Stromal cell of bone marrow (primary cell): Measurements from ENCODE around the gene TANK.
"Not testable (repeated sequence)": the region's sequence is repeated elsewhere in the genome, so short reads cannot be mapped to it uniquely, and the experiment has no call there.

ENCODE experiments used
- DNase-seq: peaks from one replicate; pipeline ENCODE4 v3.0.0-alpha.2; 2012; ENCODE audit warnings: low read depth

Gene TANK

DNA sequence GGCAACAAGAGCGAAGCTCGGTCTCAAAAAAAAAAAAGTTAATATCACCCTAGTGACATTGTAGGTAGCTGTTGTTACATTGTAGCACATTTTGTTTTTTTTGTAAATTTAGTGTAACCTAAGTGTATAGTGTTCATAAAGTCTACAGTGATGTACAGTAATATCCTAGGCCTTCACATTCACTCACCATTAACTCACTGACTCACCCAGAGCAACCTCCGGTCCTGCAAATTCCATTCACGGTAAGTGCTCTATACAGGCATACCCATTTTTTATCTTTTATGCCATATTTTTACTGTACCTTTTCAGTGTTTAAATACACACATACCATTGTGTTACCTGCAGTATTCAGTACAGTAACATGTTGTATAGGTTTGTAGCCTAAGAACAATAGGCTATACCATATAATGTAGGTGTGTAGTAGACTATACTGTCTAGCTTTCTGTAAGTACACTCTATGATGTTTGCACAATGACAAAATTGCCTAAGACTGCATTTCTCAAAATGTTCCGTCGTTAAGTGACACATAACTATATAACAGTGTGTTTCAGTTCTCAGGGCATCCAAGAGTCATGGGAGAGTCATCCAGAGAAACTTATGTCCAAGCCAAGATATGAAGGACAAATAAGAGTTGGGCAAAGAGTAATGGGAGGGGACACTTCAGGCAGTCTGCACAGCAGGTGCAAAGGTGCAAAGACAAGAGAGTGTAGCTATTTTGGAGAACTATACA is 68.4 kb downstream of the TANK start:
- no peak for DNase-seq

DNA sequence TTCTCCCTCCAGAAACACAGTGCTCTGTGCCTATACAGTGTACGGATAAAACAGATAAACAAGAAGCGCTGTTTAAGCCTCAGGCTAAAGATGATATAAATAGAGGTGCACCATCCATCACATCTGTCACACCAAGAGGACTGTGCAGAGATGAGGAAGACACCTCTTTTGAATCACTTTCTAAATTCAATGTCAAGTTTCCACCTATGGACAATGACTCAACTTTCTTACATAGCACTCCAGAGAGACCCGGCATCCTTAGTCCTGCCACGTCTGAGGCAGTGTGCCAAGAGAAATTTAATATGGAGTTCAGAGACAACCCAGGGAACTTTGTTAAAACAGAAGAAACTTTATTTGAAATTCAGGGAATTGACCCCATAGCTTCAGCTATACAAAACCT is 70.7 kb downstream of the TANK start:
- DNase-seq, result no peak

DNA sequence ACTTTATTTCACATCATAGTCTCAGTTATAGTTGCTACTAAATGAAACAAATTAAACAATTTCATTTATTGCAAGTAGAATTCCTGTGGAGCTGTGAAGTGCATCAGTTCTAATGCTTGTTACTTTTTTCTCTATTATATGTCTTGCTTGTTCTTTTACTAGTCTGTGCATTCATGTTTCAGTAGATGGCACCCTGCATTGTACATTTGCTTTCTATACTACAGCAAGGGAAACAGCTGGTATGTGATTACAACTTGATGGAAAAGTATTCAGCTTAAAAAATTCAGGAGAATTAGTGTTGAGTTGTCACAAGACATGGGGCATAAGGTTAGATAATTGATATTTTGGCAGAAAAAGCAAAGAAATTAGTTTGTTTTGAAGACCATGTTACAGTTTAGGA is 72.3 kb downstream of the TANK start:
- no peak for DNase-seq

DNA sequence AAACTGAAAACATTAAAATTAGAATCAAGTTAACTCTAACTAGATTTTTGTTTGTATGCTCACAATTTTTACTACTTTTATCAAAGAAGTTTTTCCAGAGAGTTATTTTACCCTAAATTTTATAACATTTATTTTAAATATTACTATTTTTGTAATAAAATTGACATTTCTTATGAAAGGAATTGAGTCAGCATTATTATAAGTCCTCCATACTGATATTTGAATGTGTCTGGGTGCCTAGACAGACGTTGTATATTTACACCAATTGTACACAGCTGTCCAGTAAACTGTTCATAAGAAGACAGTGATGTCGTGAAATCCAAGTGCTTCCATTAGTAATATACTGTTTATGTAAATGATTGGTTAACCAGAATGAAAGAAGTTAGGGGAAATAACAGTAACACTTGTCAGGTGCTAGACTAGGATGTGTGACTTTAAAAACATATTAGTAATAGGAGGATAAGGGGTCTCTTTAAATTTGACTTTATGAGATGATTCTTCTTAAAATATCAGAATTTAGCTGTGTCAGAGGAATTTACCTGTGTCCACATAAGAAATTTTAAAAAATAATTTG is 73.7 kb downstream of the TANK start:
- DNase-seq, result no peak

DNA sequence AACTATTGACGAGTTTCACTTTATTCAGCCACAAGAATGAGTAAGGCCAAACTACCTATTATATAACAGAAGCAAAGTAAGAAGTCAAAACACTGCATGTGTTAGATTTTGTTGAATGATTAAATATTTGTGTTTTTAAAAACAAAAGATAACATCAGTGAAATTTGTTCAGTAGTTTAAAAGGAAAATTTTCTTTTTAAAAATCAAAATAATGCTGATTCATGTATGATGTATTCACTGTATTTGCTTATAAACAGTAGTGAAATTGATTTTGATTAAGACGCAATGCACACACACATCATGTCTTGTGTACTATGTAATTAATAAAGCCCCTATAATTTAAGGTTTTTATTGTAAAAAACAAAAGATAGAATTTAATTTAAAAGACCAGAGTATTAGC is 74.4 kb downstream of the TANK start:
- DNase-seq, result no peak

DNA sequence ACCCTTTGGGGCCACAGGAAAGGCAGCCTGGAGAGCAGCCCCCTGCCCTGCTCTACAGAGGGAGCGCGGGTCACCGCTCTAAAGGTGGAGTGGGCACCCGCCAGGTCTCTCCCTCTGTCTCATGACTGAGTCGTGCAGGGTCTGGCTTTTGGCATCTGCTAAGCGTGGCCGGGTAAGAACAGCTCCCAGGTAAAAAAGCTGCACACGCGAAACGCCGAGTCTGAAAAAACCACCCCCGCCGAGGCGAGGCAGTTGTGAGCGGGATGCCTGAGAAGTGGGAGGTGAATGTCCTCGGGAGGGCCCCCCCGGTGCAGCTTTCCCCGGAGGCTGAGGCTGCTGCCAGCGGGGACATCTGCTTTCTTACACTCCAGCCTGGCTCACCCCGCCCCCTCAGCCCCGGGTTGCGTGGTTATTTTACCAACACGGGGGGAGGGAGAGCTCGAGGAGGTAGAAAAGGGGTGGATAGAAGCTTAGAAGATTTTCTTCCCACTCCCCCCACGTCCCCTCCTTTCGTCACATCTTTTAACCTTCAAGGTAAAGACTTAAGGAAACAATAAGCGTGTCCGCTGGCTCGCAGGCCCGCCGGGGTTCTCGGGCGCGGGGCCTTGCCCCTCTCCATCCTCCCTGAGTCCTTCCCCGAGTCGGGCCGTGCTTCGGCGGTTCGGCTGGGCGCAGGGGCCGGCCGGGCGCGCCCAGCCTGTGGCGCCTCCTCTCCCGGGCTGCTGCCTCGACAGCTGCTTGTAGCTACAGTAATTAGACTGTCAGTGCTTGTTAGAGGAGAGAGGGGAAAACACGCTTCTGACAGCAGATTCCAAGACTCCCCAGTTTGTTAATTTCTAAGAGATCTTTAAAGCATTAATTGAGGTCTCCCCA is 77.4 kb downstream of the TANK start:
- peak; percentile 13 for DNase-seq

DNA sequence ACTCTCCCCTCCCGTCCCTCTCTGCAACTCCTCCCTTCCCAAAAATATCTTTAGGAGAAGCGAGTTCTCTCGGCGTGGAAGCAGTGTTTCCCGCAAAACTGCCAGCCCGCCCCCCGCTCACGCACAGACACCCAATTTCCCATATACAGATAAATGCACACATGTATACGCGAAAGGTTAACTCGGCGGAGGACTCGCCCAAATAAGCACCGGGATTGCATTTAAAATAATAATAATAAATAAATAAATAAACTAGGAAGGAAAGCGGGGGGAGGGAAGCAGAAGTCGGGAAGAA is 78.0 kb downstream of the TANK start:
- DNase-seq, result no peak

DNA sequence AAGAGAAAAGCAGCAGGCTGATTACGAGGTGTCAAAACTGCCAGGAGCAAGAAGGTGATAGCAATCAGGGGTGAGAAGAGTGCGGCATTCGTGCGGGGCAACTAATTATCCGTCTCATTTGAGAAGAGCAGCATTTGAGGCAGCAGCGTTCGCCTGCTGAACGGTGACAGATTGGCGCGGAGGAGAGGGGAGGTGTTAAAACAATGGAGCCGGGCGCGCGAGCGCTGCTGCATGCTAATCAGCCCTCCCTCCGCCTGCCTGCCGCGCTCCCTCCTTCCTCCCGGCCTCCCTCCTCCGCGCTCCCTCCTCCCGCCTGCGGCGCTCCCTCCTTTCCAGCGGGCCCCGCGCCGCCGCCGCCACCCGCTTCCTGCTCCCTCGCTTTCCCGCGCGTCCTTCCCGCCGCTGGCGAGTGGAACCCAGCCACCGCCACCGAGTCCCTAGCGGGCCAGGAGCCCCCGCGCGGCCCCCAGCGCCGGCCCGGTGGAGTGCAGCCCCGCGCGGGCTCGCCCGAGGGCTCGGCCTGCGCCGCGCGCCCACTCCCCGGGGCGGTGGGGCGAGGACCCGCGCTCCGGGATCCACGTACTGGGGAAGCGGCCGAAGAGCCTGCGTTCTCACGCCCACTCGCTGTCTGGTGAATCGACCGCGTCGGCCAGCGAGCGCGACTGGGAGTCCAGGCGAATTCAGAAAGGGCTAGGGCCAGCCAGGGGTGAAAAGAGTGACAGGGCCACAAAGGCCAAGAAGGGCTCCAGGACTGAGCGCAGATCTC is 78.5 kb downstream of the TANK start:
- DNase-seq, result peak; percentile 11

DNA sequence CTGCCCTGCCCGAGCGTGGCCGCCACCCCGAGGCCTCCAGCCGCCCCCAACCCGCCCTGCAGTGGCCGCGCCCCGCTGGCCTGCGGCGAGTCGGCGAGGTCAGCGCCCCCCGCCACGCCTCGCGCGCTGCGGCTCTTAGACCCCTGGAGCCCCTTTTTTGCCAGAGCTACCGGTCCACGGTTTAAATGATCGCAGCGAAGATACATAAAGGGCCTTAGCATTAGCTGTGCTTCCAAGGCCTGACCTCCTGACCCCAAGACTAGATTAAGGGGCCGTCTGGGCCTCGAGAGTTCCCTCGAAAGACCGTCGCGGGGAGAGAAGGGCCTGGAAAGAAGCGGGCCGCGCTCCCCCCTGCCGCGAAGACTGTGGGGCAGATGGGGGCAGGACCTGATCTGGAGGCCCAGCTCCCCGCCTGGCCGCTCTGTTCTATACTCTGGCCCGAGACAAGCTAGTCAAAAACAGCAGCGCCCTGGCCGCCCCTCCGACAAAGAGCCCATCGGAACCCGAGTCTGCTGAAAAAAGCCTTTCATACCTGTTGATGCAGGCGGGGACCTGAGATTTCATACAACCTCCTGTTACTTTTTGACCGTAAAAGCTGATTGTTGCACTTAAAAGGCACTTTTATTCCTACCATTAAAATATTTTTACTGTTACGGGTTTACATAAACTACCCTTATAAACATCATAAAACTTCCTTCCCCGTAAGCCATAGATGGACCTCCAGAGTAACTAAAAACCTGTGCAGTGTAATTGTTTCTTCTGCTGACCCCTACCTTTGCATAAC is 79.3 kb downstream of the TANK start:
- DNase-seq, result no peak

DNA sequence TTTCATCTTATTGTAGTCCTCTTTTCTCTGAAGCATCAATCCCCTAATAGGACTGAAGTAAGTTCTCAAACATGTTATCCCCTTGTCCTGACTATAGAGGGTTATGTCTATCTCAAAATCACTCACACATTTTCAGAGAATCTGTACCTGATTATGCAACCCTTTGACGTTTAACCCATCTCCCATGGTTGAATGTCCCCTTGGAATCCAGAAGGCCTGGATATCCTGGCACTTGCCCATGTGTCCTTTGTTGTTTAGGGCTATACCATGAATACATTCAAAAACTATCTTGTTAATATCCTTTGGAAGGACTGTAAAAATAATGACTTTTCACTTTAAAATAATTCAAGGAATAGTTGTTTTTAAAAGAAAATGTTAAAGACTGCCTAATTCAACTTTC is 81.7 kb downstream of the TANK start:
- no peak for DNase-seq

DNA sequence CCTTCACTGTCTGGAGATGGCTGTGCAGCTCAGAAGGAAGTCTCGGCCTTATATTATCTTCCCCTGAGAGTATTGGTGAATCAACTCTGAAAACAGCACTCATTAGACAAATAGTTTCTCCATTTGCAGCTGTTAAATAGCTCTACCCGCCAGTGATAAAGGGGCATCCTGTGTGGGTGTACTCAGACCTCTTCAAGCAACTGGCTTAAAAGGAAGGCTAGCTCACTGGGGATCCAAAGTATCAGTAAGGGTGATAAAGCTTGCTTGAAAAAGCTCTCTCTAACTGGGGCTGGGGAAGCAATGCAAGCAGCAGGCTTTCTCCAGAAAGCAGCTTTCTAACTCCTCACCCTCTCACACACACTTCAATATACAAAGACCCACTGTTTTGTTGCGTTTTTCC is 83.1 kb downstream of the TANK start:
- DNase-seq, result no peak

DNA sequence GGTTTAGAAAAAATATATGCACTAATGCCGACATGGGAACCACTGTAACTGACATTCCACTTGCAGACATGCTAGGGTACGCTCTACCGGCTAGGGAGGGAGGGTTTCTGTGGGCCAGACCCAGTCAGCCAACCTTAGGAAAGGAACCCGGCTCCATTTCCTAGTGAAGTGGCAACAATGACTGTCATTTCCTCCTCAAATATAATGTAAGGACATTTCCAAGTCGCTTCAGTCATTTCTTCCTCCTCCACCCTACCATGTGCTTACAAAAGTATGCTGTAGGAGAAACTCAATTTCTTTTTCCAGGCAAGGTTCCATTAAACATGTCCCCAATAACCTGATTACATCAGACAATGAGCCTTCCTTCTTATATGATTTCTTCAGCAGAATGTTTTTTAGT is 83.7 kb downstream of the TANK start:
- DNase-seq, result no peak

DNA sequence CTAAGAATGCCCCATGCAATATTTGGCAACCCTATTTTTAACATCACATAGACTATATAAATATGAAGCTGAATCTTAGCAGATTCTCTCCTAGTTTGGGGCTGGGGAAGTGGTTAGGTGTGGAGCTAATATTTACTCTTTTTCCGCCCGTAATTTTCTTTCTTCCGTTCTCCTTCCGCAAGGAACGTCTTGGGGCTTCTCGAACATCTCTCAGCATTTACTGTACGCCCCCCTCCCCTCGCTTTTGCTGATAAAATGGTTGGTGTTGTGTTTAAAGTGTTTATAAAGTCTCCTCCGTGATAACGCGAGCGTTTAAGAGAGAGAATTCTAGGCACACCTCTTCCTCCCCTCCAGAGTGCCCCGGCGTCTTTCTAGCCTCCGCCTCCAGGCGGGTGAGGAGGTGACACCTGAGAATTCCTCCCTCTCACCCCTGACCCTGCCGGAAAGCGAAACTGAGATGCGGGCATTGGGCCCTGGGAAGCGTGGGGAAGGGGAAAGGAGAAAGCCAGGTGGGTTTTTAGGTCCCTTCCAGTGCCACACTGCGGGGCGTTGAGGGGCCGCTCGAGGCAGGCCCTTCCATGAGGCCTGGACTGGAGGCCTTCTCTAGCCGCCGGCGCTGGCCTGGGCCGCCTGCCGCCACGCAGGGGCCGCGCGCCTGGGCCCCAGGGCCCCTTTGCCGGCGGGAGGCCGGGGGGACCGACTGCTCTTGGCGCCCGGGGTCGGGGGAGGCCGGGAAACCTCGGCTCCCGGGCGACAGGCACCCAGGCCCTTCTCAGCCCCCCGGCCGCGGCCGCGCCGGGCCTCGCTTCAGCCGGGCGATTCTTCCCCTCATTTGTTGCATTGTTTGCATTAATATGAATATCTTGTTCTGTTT is 84.4 kb downstream of the TANK start:
- not testable (repeated sequence) for DNase-seq

DNA sequence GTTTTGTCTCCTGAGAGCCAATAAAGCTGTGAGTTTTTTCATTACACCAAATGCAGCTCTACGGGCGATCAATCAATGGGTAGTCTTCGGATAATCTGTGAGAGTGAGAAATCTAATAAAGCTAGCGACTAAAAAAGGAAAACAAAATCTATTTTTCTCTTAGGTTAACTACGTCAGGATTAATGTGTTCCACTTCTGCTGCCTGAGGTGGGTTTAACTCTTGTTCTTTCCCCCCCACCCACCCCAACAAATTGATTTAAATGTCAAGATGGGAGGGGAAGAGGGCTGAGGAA is 85.0 kb downstream of the TANK start:
- no peak for DNase-seq

DNA sequence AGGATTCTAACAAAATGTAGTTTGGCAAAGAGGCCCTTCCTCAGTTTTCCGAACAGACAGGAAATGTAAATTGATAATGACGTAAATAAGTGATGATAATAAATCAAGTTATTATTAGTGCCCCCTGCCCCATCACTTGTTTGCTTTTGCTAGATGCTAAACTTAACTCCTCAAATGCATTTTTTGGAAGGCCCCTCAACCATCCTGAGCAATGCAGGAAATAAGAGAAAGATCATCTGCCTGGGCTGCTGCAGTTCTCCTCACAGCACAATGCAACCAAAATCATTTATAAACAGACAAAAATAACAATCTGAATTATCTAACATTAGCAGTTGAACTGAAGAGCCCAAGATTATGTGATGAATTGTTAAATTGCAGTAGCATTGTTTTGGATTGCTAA is 85.4 kb downstream of the TANK start:
- DNase-seq, result no peak

DNA sequence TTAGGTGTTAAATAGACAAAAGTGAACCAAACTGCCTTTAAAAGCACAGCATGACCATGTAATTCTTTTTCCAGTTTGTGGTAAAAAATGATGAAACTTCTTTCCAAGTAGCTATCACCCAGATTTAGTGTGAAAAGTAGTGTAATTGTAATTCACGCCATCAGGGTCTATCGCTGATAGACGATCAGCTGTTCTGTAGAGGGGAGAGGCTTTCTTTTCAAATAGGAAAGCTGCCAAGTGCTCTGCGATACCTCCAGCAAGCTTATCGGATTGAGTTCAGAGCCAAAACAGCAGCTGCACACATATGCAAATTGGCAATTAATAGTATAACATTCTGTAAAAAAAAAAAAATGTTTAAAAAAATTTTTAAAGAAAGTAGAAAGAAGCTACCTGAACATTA is 86.1 kb downstream of the TANK start:
- no peak for DNase-seq

DNA sequence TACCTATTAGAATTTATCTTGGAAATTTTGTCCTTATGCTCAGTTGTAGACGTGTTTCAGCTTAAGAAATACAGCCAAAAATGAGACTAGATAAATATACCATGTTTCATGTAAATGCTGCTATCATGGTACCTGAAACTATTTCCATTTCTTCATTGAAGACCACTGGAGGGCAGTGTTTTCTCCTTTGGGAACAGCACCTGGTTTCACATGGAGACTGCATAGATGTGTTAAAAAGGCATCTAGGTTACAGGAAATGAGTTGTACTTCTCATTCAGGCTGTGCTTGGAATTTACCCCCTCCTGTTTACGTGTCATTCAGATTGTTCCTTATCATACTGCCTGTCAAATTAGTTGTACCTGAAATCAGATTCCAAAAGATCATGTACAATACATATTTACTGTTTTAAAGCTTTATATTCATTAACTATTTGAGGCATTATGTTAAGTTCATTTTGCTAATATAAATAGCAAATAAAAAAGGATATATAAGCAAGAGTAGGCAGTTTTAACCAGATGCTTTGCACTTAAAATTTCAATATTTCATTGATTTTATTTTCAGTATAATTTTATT is 90.7 kb downstream of the TANK start:
- DNase-seq, result no peak

DNA sequence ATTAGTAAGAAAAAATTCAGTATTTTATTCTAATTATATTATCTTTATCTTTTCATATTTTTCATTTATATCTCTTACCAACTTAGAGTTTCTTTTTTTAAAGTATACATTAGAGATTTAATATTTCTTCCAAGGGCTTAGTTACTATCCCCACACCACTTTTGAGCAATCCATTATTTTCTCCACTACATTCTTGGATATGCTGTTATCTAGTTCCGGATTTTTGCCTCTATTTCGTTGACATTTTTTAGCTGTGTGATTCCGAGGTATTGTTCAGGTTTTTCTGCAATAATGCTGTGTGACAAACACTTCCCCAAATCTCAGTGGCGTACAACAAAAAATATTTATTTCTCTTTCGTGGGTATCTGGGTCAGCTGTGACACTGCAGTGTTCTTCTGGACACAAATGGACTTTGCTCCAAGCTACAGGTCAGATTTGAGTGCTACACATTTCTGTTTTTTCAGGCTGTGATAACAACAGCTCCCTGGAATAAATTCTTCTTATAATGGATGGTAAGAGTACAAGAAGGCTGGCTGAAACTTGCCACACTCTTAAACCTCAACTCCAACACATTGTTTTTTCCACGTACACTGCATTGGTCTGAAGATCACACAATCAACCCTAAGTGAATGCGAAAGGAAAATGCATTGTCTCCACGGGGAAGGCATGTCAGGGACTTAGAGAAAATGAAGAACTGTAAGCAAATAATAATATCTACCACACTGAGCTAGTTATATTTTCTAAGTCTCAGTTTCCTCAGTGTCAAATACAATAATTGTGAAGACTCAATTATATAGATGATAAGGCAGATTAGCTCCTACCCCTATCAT is 97.1 kb downstream of the TANK start:
- no peak for DNase-seq

DNA sequence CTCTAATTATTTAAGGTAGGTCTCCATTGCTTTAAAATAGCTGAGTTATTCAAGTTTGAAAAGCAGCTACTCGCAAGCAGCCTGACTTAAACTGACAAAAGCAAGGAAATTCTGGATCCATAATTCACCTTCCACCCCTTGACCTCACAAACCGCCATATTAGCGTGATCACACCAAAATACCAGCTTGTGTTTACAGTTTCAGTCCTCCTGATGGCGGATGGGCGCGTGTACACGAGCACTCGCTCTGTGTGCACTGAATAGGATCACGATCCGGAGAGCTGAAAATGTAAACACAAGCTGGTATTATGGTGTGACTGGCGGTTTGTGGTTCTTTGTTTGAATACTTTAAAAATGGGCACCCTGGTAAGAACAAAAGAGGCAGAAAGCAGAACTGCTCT is 105.6 kb downstream of the TANK start:
- no peak for DNase-seq

DNA sequence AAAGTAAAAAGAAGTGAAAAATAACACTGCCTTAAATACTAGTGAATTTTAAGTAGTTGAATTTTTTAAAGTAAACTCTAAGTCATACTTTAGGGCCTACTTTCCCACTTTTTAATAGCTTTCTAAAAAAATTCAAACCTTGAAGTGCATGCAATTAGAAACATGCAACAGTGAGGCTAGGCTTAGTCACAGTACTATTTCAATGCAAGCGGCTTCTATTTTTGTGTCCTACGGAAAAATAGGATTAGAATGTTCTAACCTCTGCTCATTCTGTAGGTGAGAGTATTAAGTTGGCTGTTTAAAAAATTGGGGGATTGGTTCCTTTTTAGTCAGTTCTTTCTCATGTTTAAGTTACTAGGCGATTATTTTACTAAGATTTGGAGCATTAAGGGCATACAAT is 108.9 kb downstream of the TANK start:
- DNase-seq, result no peak
